Fibroblast of mammary gland (primary cell): ENCODE results near the gene GRAMD1B.

Experiments
- DNase-seq: peaks from one replicate; pipeline ENCODE4 v3.0.0-alpha.2; 2010; ENCODE audit warnings: low read depth
- H3K4me3 ChIP-seq: 2 replicates; pipeline ENCODE4 v1.5.1; 2011; ENCODE audit warnings: low read depth, mild to moderate bottlenecking, low read length, moderate library complexity; ENCODE audit not compliant: control insufficient read depth
- TF ChIP-seq, protein P1 (sequence below): conservative IDR thresholded peaks from 2 replicates; pipeline ENCODE4 v1.5.1; 2011; ENCODE audit warnings: low read depth, low read length, inconsistent platforms; ENCODE audit not compliant: control insufficient read depth, insufficient read depth

The GRAMD1B gene

GRCh38 chr11:123630126-123630608 lies 200.1 kb downstream of the GRAMD1B start:
- TF ChIP-seq, protein P1, sequence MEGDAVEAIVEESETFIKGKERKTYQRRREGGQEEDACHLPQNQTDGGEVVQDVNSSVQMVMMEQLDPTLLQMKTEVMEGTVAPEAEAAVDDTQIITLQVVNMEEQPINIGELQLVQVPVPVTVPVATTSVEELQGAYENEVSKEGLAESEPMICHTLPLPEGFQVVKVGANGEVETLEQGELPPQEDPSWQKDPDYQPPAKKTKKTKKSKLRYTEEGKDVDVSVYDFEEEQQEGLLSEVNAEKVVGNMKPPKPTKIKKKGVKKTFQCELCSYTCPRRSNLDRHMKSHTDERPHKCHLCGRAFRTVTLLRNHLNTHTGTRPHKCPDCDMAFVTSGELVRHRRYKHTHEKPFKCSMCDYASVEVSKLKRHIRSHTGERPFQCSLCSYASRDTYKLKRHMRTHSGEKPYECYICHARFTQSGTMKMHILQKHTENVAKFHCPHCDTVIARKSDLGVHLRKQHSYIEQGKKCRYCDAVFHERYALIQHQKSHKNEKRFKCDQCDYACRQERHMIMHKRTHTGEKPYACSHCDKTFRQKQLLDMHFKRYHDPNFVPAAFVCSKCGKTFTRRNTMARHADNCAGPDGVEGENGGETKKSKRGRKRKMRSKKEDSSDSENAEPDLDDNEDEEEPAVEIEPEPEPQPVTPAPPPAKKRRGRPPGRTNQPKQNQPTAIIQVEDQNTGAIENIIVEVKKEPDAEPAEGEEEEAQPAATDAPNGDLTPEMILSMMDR, result no peak
- no peak overlapping the region for H3K4me3 ChIP-seq
- no peak for DNase-seq

GRCh38 chr11:123640029-123640428 lies 210.0 kb downstream of the GRAMD1B start:
- DNase-seq, result no peak
- no peak overlapping the region for H3K4me3 ChIP-seq
- TF ChIP-seq, protein P1, result no peak

DNA sequence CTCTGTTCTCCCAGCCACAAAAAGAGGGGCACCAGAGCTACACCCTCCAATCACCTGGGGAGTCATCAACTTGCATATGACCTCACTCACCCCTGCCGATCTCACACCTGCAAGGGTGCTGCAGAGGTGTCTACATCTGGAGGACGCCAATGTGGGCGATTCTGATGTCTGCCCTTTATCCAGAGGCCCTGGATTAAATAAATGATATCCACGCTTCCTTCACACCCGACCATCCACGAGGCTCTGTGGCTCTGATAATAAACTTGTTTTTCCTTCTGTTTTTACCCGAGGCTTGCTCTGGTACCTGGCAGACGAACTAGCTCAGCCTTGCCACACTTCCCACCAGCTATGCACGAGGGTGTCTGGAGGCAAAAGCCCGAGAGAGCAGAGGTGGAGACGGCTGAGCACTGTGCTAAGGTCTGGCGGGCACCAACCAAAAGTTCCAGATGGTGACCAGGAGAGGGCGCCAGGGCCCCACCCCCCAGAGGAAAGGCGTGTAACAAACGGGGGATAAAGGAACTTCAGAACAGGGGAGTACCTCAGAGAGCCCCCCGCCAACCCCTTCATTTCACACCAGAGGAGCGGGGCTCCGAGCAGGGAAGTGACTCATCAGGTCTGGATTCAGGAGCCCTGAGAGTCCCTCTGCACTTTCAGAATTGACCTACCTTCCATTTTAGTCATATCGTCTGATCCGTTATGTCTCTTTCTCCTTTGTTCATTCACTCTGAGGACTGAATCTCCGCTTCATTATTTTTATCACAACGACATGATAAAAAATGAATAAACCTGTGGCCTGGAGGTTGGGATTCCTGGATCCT lies 210.8 kb downstream of the GRAMD1B start:
- H3K4me3 ChIP-seq, result no peak overlapping the region
- DNase-seq, result peak; percentile 29
- TF ChIP-seq, protein P1, result peak; percentile 72

GRCh38 chr11:123641495-123641840 lies 211.4 kb downstream of the GRAMD1B start:
- H3K4me3 ChIP-seq, result no peak overlapping the region
- no peak for DNase-seq
- TF ChIP-seq, protein P1, result no peak

GRCh38 chr11:123642435-123642834 lies 212.4 kb downstream of the GRAMD1B start:
- no peak for DNase-seq
- TF ChIP-seq, protein P1, result no peak
- H3K4me3 ChIP-seq, result no peak overlapping the region

DNA sequence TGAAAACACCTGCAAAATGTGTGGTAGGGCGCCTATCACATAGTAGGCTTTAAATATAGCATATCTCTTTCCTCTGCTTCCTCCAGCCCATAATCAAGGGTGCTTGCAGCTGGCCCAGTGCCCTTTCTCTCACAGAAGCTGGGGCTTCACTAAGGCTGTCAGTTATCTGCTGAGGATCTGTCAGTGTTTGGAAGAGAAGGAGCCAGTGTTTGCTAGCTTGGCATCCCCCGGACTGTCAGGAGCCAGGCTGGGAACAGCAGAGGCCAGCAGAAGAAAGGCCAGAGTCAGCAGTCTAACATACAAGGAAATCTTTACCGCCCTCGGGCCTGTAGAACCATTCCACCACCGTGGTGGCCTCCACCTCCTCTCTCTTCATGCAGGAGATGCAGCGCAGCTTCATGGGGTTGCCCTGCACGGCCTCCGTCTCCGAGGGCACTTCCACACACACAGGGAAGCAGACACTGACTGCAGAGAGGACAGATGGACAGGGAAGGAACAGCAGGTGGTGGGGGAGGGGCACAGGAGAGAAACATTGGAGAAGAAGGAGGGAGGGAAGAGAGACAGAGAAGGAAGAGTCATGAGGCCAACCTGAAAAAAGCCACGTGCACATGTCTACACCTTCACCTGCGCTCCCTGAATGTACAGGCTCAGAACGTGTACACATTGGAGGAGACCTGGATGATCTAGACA lies 215.4 kb downstream of the GRAMD1B start:
- DNase-seq, result no peak
- TF ChIP-seq, protein P1, result no peak
- no peak overlapping the region for H3K4me3 ChIP-seq
